Bone marrow (tissue), 2 donors: Measurements from ENCODE around the gene MZT1.

Experiments used
- DNase-seq, 2 donors: peaks; one replicate each; lab custom pipeline; 2025; lab: John Stamatoyannopoulos, UW

The MZT1 gene

GRCh38 chr13:72680353-72680752 is 47.1 kb downstream of the MZT1 start:
- DNase-seq, result no peak

GRCh38 chr13:72678312-72678711 is 49.1 kb downstream of the MZT1 start:
- DNase-seq, result no peak

- no peak for DNase-seq
These were observed 50.0 kb downstream of the MZT1 start for GRCh38 chr13:72677431-72677830.

- no peak for DNase-seq
These were observed 61.0 kb downstream of the MZT1 start for GRCh38 chr13:72666391-72666790.

- no peak for DNase-seq
These were observed 64.9 kb downstream of the MZT1 start for GRCh38 chr13:72662548-72662947.
